Keratinocyte (primary cell): ENCODE data around the gene SHC1. TPM values are rescaled to one million over a fixed set of nuclear protein-coding genes. Genes with fewer than 3 reads are reported as not detected.
A peak's percentile ranks its signal among the peaks of the same experiment; 100 is the strongest.

ENCODE experiments used
- DNase-seq: peaks from one replicate; pipeline ENCODE4 v3.0.0-alpha.2; 2011; ENCODE audit warnings: low read depth, missing footprints, low spot score
- FAIRE-seq: peaks from 2 replicates; lab custom pipeline; 2011; peaks lifted over from hg19 to GRCh38; lab: Jason Lieb, UNC
- H2AFZ ChIP-seq: 2 replicates; pipeline ENCODE4 v1.6.0; 2012; ENCODE audit warnings: low read length, control low read depth, inconsistent platforms; ENCODE audit not compliant: control insufficient read depth
- H3K27ac ChIP-seq: 2 replicates; pipeline ENCODE4 v1.5.1; 2011; ENCODE audit warnings: low read length; ENCODE audit not compliant: control insufficient read depth, insufficient read depth
- H3K27me3 ChIP-seq: 3 replicates; pipeline ENCODE4 v1.6.0; 2011; ENCODE audit warnings: low read length; ENCODE audit not compliant: control insufficient read depth, insufficient read depth; ENCODE audit errors: extremely low read depth
- H3K36me3 ChIP-seq, 2 experiments: 2 replicates in 1 of 2; 3 replicates in 1 of 2; pipeline ENCODE4 v1.5.1; 2011; ENCODE audit warnings: low read length in 2 of 2, mild to moderate bottlenecking in 1 of 2; ENCODE audit not compliant: control insufficient read depth in 2 of 2, insufficient read depth in 2 of 2; ENCODE audit errors: extremely low read depth in 1 of 2
- H3K4me1 ChIP-seq: 3 replicates; pipeline ENCODE4 v1.5.1; 2011; ENCODE audit warnings: low read length; ENCODE audit not compliant: control insufficient read depth, insufficient read depth; ENCODE audit errors: extremely low read depth
- H3K4me2 ChIP-seq: 3 replicates; pipeline ENCODE4 v1.6.0; 2011; ENCODE audit warnings: low read depth, low read length; ENCODE audit not compliant: control insufficient read depth, insufficient read depth; ENCODE audit errors: extremely low read depth
- H3K4me3 ChIP-seq, 3 experiments: fragments of 200-600 bp in 1 of 3; sonication (generic) in 1 of 3; 2 replicates in 2 of 3; 3 replicates in 1 of 3; pipeline ENCODE4 v1.5.1; 2011 to 2016; ENCODE audit warnings: low read length in 3 of 3, mild to moderate bottlenecking in 3 of 3, control low read depth in 2 of 3, inconsistent platforms in 1 of 3, low read depth in 1 of 3, mixed read lengths in 1 of 3, mixed run types in 1 of 3, moderate library complexity in 1 of 3; ENCODE audit not compliant: control insufficient read depth in 2 of 3, insufficient read depth in 2 of 3; ENCODE audit errors: extremely low read depth in 1 of 3
- H3K79me2 ChIP-seq: 2 replicates; pipeline ENCODE4 v1.6.0; 2012; ENCODE audit warnings: low read length; ENCODE audit not compliant: control insufficient read depth, insufficient read depth
- H3K9ac ChIP-seq: 3 replicates; pipeline ENCODE4 v1.6.0; 2011; ENCODE audit warnings: low read length; ENCODE audit not compliant: control insufficient read depth, insufficient read depth; ENCODE audit errors: extremely low read depth
- H3K9me1 ChIP-seq: 3 replicates; pipeline ENCODE4 v1.6.0; 2011; ENCODE audit warnings: low read length; ENCODE audit not compliant: control insufficient read depth, insufficient read depth; ENCODE audit errors: extremely low read depth
- H3K9me3 ChIP-seq: 2 replicates; pipeline ENCODE4 v1.5.1; 2012; ENCODE audit warnings: low read depth, low read length; ENCODE audit not compliant: control insufficient read depth
- H4K20me1 ChIP-seq: 3 replicates; pipeline ENCODE4 v1.6.0; 2011; ENCODE audit warnings: low read length; ENCODE audit not compliant: control insufficient read depth, insufficient read depth; ENCODE audit errors: extremely low read depth
- EZH2 ChIP-seq: IDR thresholded peaks from one replicate; pipeline ENCODE4 v1.6.1; 2012; ENCODE audit warnings: inconsistent platforms, mild to moderate bottlenecking, low read length, moderate library complexity
- dilution Hi-C: fragments of 300-500 bp; cut with MboI; formaldehyde crosslinking; loops from one replicate; pipeline ENCODE4 v1.7.0; 2020; ENCODE audit warnings: low sequenced_read_pairs; ENCODE audit not compliant: extremely low pct_ligation_motif_present
- polyA plus RNA-seq, 5 experiments: library from polyadenylated mRNA; depleted of rRNA in 3 of 5; stranded (reverse) in 3 of 5; stranded (forward) in 1 of 5; unstranded in 1 of 5; fragments of >200 nt; gene quantifications; 1 replicate in 1 of 5; 2 replicates in 3 of 5; 3 replicates in 1 of 5; pipeline versions ENCODE4 v1.2.1 to v1.2.3, GENCODE V29; 2011 to 2012; ENCODE audit warnings: missing spikeins in 2 of 5, low read depth in 1 of 5, low replicate concordance in 1 of 5
- TF ChIP-seq, protein P1 (sequence below), 3 experiments: IDR thresholded peaks in 1 of 3; conservative IDR thresholded peaks in 1 of 3; optimal IDR thresholded peaks in 1 of 3; 2 replicates in 2 of 3; 3 replicates in 1 of 3; pipeline versions ENCODE3 to v1.5.1; 2011; ENCODE audit warnings: low read length in 3 of 3, mild to moderate bottlenecking in 3 of 3, moderate library complexity in 2 of 3, control low read depth in 1 of 3, inconsistent platforms in 1 of 3; ENCODE audit not compliant: insufficient read depth in 2 of 3; ENCODE audit errors: extremely low read depth in 1 of 3

SHC1 gene
- polyA plus RNA-seq, 1 donor (not counting 4 experiments of a cell fraction or from before 2014, with no cell fraction given): 245 TPM

DNA sequence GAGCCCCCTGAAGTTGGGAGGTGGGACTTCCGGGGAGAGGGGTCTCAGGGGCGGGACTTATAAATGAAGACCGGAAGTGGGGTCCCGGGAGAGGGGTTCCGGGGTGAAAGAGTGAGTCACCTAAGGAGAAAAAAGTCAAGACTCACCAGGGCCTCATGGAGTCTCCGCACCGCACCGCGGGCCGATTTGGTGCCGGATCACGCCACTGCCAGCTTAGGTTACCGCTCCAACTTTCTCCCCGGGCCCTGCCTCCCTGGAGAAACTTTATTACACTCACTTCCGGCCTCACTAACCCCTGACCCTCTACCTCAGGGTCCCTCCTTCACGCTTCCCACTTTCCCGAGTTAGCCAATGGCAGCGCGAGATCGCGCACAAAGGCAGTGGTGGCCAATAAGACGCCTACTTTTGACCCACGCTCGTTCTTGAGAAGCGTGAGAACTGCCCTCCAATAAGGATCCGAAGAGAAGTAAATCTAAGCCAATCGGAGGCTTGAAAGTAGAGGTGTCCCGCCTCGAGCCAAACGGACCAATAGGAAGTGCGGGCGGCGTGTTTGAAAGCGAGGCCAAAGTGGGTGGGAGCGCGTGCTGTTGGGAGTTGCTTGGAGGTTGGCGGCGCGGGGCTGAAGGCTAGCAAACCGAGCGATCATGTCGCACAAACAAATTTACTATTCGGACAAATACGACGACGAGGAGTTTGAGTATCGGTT, 3.7 kb upstream of the SHC1 start, which contains the start of gene CKS1B:
Gene CKS1B (plus strand): TSS at position 580 of the 706 bp plus-strand sequence. CDS start 65 bp downstream, at position 645.
- peak within 1 kb of the TSS; percentile 96 for H3K9ac ChIP-seq
- peaks cover 40% of the 10 kb centered on the region for H3K4me1 ChIP-seq
- DNase-seq: peak; percentile 100
- dilution Hi-C loops: no loop called here
- peak within 1 kb of the TSS; percentile 71 for H2AFZ ChIP-seq
- H3K9me1 ChIP-seq: no peaks in the 10 kb centered on the region
- H3K36me3 ChIP-seq: peaks cover 0 to 9% of the 10 kb centered on the region in 2 experiments
- FAIRE-seq: peak; percentile 90
- H4K20me1 ChIP-seq: no peaks in the 10 kb centered on the region
- H3K79me2 ChIP-seq: peaks cover 51% of the 10 kb centered on the region
- peak within 1 kb of the TSS; percentile 99 for H3K27ac ChIP-seq
- peak within 1 kb of the TSS; percentile 95 for H3K4me2 ChIP-seq
- TF ChIP-seq, protein P1, sequence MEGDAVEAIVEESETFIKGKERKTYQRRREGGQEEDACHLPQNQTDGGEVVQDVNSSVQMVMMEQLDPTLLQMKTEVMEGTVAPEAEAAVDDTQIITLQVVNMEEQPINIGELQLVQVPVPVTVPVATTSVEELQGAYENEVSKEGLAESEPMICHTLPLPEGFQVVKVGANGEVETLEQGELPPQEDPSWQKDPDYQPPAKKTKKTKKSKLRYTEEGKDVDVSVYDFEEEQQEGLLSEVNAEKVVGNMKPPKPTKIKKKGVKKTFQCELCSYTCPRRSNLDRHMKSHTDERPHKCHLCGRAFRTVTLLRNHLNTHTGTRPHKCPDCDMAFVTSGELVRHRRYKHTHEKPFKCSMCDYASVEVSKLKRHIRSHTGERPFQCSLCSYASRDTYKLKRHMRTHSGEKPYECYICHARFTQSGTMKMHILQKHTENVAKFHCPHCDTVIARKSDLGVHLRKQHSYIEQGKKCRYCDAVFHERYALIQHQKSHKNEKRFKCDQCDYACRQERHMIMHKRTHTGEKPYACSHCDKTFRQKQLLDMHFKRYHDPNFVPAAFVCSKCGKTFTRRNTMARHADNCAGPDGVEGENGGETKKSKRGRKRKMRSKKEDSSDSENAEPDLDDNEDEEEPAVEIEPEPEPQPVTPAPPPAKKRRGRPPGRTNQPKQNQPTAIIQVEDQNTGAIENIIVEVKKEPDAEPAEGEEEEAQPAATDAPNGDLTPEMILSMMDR (optimal IDR thresholded peaks at IDR 0.05 in 1 of 3, IDR thresholded peaks at IDR 0.05 in 1 of 3, conservative IDR thresholded peaks at IDR 0.05 in 1 of 3; ENCODE audit: extremely low read depth in 1 of 3, insufficient read depth in 2 of 3, low read length in 3 of 3): no peak
- no peak for TF ChIP-seq EZH2
- H3K9me3 ChIP-seq: no peaks in the 10 kb centered on the region
- H3K4me3 ChIP-seq: peak within 1 kb of the TSS; percentile 57 to 98 (median 82)
- no peaks in the 10 kb centered on the region for H3K27me3 ChIP-seq

DNA sequence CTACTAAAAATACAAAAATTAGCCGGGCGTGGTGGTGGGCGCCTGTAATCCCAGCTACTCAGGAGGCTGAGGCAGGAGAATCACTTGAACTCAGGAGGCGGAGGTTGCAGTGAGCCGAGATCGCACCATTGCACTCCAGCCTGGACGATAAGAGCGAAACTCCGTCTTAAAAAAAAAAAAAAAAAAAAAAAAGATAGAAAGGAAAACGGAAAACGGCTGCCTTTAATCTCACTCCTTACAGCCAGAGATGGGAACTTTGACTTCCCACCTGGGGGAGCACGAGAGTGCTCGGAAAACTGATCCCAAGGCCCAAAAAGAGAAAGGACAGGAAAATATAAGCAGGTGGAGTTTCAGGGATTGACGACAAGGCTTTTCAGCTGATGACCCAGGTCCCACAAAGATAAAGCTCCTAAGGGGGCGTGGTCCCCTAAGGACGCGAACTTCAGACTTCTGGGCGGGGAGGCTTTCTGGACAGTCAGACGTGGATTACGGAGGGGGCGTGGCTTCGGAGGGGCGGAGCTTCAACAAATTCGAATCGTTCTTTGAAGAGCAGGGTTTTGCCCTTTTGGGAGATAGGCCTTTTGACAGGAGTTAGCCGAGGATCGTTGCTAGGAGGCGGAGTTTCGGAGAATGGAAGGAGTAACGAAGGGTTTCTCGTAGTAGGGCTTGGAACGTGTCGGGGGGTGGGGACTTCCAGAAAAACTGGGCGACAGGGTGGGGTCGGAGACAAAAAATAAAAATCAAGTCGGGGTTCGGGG, 3.0 kb upstream of the SHC1 start:
- Histone ChIP-seq H3K27ac (peak overlapping the region; percentile 99), H3K36me3 (peaks cover 0 to 11% of the 10 kb centered on the region in 2 experiments), H3K4me2 (peak overlapping the region; percentile 76), H3K27me3 (no peaks in the 10 kb centered on the region), H3K9me1 (no peaks in the 10 kb centered on the region), H4K20me1 (no peaks in the 10 kb centered on the region), H3K4me3 (peak overlapping the region; percentile 57 to 79 (median 75)), H3K4me1 (peaks cover 47% of the 10 kb centered on the region), H3K79me2 (peaks cover 57% of the 10 kb centered on the region), H3K9ac (peak overlapping the region; percentile 96), H3K9me3 (no peaks in the 10 kb centered on the region), H2AFZ (no peak overlapping the region)
- DNase-seq (peak; percentile 95), FAIRE-seq (no peak)
- dilution Hi-C loops: no loop called here
- TF ChIP-seq, protein P1 (optimal IDR thresholded peaks at IDR 0.05 in 1 of 3, IDR thresholded peaks at IDR 0.05 in 1 of 3, conservative IDR thresholded peaks at IDR 0.05 in 1 of 3; ENCODE audit: extremely low read depth in 1 of 3, insufficient read depth in 2 of 3, low read length in 3 of 3): peak; percentile 10 to 24 (median 13)
- TF ChIP-seq EZH2: no peak
